NCI-H748 (cell line): Measurements from ENCODE around the gene IPCEF1.

Source experiments
- DNase-seq: peaks from one replicate; lab custom pipeline; 2025; ENCODE audit not compliant: unreplicated experiment; lab: John Stamatoyannopoulos, UW

Gene IPCEF1

DNA sequence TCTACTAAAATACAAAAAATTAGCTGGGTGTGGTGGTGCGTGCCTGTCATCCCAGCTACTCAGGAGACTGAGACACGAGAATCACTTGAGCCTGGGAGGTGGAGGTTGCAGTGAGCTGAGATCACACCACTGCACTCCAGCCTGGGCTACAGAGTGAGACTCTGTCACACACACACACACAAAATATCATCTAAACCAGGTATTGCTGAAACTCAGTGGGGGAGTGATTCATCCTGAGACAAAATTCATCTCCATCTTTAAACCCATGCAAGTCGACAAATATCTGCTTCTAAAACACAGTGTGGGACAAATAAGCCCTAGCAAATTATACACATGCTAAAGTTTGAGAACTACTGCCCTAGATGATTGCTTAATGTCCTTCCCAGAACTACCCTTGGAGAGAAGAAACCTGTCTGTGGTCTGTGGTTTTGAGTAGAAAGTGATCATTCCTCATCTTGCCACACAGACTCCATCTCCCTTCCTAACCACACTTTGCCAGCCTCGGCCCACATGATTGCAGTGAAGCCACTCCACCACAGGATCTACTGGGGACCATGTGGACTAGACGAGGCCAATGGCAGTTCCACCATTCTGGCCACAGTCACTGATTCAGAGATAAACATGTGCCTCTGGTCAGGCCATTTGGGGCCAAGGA, 187.3 kb downstream of the IPCEF1 start:
- no peak for DNase-seq

DNA sequence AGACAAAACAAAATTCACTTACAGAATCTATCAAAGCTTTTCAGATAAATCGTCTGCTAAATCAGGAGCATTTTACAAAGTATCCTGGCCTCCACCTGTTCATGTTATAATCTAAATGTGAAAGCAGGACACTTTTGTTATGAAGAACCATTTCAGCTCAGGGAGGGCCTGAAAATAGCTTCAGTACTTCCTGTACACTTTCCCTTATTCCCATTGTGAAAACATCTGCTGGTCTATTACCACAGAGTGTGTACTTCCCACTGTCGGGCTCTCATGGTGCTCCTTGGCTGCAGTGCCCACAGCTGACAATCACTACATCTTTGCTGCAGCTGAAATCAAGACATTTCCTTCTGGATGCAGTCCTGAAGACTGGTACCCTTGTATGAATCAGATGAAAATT, 189.5 kb downstream of the IPCEF1 start:
- DNase-seq: no peak

DNA sequence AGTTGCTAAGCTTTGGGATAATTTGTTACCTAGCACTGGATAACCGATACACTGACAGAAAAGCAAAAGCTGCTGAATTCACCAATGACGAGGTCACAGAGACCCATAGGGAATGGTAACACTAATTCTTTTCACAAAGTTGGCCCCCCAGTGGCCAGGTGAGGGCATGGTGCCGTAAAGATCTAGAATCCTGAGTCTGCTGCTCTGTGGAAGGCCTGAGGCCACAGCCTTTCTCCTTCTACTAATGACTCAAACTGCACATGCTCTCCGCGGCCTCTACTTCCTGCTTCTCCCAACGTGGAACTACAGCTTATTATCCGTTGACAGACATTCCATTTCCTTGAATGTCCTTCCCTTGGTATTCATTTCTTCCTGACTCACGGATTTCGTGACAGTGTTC, 190.5 kb downstream of the IPCEF1 start:
- DNase-seq: no peak

DNA sequence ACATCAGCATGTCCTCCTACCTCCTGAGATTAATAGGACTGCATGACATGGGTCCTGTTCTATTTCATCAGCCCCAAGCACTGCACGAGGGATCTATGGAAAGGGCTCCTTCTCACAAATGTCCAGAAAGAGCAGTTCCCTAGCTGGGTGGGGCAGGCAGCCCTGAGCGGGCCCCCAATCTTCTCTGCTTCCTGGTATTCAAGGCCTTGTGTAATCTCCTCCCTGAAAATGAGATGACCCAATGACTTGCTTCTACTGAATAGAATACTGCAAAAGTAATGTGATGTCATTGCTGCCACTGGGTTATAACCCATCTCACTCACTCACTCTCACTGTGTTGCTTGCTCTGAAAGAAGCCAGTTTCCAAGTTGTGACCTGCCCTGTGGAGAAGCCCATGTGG, 191.1 kb downstream of the IPCEF1 start:
- DNase-seq: no peak

DNA sequence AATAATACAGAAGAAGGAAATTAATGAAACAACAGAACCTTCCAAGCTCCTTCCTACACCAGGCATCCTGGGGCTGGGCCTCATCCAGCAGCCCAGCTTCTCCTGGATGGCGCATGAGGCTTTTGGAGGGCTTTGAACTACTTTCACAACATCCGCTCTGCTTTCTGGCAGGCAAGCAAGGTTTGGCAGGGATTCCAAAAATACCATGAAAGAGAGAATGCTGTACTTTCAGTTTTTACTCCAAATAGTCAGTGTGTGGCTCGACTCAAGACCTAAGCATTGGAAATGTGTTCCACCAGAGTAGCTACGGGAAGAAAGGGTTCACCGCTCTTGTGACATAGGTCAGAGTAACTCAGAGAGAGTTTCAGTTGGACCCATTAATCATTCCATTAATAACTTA, 192.2 kb downstream of the IPCEF1 start:
- DNase-seq: no peak

DNA sequence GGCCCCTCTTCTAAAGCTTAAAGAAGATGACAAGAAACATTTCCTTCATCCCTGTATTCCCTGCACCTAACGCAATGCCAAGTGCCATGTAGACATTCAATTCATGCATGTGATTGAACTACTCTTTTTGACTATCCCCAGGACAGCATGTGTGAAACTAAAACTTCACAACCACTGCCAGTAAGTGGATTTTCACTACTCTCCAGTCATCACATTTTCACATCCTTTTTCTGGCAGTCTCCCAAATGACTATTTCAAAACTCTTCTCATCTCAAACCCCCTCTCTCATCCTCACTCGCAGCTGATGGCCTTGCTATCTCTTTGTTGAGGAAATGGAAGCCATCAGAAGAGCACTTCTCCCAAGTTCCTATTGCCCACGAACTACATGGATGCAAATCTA, 194.9 kb downstream of the IPCEF1 start:
- no peak for DNase-seq

DNA sequence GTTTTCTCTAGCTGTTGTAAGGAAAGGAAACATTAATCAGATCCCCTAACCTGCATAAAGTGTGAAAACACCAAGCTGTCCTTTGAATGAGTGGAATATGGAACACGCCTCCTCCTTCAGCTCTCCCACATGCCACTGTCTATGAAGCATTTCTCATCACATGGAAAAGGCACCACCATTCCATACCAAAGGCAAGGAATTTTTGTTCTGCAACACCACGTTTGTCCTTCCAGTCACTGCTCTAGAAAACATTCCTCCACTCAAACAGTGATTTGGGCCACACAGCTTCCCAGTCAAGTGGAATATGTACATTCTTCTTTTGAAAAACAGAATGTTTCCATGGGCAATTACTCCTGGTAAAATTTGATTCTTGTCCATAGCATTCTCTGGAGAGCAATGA, 197.5 kb downstream of the IPCEF1 start:
- DNase-seq: no peak

DNA sequence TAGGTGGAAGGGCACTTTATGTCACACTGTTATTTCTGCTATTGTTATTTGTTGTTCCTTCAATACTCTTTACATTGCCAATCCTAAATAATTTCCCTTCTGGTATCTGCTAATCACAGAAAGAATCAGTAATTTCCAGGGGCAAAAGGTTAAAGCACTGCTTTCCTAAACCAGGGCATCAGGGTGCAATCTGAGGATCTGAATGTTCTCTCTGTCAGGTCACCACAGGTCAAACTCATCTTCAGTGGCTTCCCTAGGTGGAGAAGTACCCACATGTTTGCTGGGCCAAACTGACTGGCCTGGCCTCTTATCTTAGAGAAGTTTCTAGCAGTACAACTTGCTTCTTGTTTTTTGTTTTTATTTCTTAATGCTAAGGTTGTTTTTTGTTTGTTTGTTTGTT, 198.9 kb downstream of the IPCEF1 start:
- no peak for DNase-seq

DNA sequence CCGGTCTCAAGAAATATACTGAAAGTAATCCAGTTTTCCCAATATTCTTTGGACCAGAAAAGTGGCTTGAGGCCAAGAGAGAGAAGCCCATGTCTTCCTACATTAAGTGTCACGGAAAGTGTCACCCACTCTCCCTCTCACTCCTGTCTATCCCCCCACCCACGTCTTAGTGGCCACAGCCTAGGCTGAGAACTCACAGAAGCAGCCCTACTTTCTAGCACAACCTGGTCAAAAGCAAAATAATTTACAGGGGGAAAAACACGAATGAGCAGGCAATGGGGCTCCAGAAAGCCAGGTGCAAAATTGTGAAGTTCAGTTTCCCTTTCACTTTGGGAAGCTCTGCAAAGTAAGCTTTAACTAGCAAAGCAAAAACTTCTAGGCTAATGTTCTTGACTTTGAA, 199.5 kb downstream of the IPCEF1 start:
- DNase-seq: no peak

DNA sequence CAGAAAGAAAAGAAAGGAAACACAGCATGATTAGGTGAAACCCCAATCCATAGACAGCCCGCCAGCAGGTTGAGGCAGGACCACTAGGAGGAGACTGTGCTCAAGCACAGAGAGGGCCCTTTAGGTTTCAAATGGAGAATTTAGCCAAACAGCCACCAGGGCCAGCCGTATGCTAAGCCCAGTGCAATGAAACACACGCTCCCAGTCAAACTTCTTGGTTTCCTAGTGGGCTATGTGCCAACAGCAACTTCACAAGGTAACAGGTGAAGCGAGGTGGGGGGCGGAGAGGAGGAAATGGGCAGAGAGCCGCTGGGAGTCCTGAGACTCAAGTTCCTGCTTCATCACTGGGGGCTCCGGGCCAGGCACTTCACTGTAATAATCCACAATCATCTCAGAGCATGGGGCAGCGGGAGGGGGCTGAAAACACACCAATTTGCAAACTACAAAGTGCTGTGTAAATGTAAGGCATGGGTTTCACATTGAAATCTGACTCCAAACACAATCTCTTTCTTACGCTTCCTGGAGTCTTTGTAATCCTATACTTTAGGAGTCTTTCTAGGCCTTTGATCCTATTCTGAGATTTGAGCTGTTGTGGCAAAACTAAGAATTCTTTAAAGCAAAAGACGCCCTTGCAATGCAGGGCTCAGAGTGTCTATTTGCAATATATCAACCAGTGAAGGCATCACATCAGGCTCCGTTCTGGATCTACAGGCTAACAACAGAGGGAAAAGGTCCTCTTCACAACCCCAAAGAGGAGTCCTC, 200.3 kb downstream of the IPCEF1 start:
- DNase-seq: peak; percentile 90

DNA sequence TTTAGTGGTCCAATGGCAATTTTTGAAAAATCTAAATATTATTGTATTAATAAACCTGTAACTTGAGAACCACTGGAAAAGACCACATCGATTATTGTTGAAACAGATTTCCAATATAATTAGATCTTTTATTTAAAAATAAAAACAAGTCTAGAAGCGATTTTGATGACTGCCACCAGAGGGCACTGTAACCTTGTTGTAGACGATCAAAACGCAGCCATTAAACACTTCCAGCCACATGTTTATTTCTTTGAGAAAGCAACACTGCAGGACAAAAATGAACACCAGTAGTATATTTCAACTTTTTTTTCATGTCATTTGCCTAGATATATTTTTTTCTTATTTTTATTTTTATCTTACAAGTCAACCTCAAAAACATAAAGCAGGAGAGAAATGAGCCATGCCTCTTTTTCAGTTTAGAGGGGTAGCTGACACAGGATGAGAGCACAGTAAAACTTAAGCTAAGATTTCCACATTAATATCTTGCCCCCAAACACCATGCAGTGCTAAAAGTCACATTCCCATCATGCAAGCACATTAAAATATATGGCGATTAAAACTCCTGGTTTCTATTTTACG, 202.1 kb downstream of the IPCEF1 start:
- DNase-seq: peak; percentile 78

DNA sequence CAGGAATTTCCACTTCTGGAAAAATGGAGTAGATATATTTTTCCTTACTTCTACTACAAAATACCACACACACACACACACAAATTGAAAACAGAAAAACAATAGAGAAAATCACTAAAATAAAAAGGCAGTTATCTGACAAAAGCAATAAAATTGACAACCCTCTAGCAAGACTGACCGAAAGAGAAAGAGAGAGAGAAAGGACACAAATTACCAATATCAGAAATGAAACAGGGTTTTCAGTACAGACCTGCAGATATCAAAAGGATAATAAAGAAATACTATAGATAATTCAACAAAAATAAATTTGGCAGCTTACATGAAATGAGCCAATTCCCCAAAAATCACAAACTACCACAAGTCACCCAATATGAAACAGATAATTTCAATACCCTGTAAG, 212.8 kb downstream of the IPCEF1 start:
- no peak for DNase-seq

DNA sequence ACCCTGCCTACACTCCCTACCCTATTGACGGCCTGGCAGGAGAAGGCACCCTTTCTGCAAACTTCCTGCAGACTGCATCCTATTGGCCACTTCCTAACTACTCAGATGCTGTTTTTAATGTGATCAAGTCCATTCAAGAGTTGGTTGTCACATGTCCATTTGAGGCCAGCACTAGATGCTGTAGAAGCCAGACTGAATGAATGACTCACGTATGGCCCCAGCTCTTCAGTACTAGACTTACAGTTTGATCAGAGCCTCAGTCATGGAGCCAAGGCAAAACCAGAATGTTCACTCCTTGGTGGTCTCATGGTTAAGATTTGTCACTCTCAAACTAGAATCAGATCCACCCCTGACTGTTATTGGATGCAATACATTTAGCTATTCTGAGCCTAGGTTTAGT, 215.9 kb downstream of the IPCEF1 start:
- DNase-seq: no peak

DNA sequence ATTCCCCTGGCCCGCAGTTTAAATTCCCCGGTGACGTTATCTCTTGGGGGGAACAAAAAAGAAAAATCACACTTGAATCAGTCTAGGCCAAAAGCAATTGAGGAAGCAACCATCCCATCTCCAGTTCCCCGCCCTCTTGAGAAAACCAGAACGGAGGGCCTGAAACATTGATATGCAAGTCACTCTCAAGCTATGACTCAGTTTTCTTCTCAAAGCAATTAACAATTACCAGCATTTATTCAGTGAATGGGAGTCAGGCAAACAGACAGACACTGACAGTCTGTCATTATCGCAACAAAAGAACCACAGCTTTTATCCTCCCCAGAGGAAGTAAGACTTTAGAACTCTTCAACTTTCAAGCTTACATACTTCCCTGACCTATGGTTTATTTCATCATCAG, 216.7 kb downstream of the IPCEF1 start:
- no peak for DNase-seq

DNA sequence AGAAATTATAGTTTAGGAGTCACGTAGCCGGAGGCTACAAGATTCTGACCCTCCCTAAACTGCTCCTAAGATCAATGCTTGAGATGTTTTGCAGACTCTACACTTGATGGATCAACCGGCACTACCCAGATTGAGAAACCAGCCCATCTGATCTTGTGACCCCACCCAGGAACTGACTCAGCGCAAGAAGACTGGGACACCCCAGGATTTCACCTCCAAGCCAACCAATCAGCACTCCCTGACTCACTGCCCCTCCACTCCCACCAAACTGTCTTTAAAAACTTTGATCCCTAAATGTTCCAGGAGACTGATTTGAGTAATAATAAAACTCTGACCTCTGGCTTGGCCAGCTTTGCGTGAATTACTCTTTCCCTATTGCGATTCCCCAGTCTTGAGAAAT, 217.8 kb downstream of the IPCEF1 start:
- no peak for DNase-seq

DNA sequence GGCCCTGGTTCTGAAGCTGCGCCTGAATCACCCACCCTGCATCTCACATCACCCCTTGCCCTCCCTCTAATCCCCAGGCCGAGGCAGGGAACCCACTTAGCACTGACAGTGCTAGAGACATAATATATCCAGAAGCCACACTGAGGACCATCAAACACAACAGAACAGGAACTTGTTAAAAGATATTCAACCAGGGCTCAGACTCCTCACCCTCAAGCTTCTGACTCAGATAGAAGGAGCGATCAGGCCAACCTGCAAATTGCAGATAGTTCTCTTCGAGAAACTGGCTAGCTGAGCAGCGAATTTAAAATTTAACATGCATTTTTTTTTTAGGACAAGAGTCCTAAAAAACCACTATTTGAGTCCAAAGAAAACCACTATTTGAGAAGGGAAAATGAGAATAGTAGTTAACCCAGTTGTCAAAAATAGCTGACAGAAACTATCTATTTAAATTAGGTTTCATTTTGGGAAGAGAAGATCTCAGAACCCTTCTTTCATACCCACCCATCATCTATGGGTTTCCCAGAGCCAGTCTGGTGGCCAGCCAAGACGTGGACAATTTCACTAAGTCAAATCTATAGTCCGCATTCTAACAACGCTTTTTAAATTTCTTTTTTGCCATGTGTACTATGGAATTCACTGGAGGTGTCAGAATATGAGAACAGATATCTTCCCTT, 222.0 kb downstream of the IPCEF1 start:
- no peak for DNase-seq

DNA sequence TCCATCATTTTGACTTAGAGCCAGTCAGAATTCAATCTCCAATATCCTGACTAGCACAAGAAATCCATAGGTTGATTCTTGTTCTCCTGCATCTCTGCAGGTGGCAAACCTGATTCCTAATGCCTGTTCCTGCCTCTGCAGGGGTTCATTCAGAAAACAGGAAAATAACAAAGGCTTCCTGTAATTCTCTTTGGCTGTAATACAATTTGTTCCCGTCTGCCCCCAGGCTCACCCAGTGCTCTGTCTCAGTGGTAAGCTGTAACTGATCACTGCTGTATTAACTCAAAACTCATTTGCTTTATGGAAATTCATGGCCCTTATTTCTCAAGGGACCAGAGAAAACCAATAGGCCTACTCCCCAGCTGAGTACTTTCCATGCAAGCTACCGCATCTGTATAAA, 228.9 kb downstream of the IPCEF1 start:
- peak; percentile 56 for DNase-seq

DNA sequence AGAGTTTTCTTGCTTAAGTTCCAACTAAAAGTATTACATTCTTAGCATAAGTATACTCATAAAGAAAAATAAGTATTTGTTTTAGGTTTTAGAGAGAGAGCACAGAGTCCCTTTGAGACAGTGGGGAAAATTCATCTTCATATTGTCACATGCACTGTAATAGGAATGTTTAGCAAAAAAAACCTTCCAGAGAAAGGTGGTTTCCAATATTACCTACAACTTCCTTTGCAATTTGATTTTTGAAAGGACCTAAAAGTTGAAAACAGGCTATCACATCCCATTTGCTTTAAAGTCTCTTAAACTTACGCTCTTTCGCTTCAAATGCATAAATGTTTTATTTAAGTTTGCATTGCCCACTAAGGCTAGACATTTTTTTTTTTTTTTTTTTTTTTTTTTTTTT, 231.2 kb downstream of the IPCEF1 start:
- DNase-seq: no peak

DNA sequence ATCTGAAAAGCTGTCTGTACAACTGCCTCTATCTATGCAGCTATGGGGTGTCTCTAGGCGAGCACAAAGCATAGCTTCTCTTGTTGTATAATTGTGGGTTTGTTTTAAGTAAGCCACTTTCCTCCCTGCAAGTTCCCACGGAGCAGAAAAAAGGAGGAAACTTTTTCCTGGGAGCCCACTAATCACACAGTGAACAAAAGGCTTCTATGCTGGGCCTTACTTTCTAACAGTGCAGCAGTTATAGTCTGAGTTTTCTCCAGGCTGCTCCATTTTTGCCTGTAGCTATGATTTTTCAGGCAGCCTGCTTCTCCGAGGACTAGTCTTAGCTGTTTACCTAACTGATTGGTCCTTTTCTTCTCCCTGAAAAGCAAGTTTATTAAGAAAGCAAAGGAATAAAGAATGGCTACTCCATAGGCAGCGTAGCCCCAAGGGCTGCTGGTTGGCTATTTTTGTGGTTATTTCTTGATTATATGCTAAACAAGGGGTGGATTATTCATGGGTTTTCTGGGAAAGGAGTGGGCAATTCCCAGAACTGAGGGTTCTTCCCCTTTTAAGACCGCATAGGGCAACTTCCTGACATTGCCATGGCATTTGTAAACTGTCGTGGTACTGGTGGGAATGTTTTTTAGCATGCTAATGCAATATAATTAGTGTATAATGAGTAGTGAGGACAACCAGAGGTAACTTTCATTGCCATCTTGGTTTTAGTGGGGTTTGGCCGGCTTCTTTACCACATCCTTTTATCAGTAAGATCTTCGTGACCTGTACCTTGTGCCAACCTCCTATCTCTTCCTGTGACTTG, 233.2 kb downstream of the IPCEF1 start:
- no peak for DNase-seq

DNA sequence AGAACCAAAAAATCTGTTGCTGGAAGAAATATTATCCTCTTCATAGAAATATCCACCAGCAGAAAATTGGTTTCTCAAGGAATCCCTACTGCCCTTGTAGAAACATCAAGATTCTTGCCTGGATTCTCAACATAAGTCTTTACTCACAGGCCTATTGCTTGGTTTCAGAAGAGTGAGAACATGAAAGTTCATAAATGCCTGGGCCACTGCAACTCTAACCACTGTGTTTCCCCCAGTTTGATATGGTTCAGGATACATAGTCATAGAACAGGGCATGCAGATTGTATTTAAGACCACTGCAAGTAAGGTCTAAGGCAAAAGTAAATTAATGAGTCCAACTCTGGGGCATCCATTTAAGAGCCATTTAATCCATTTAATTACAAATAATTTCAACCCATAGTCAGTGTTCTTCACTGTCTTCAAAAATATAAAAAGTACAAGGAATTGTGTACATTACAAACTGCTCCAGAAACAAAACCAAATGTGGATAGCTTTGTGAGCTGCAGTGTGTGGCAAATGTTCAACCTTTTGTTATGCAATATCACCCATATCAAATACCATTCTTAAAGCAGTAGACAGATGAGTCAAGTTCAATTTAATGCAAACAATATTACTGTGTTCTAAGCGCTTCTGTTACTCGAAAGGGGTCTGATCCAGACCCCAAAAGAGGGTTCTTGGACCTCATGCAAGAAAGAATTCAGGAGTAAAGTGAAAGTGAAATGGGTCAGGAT, 234.2 kb downstream of the IPCEF1 start:
- DNase-seq: no peak

DNA sequence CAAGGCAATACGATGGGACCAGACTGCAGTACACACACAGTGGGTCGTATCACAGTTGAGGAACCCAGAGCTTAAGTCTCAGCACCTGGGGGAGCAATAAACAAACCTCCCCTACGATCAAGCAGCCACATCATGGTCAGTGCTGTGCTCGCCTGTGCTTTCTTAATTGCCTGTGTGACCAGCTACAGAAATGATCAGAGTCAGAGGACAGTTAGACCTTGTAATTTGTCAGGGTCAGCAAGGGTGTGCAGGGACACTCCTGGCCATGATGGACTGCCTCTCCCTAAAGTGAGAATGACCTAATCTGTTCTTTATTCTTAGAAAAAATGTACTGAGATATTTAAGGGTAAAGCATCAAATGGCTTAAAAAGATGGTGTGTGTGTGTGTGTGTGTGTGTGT, 239.1 kb downstream of the IPCEF1 start:
- no peak for DNase-seq
